Osteoblast (primary cell): ENCODE data around the gene ACTG1. TPM values are rescaled to one million over a fixed set of nuclear protein-coding genes. Genes with fewer than 3 reads are reported as not detected.

Source experiments
- DNase-seq: peaks from one replicate; pipeline ENCODE4 v3.0.0; 2011; ENCODE audit warnings: low spot score, mixed read lengths; ENCODE audit not compliant: insufficient read length; ENCODE audit errors: missing footprints
- H2AFZ ChIP-seq: 2 replicates; pipeline ENCODE4 v1.6.0; 2011; ENCODE audit warnings: mild to moderate bottlenecking, low read length
- H3K27ac ChIP-seq: 2 replicates; pipeline ENCODE4 v1.5.1; 2011; ENCODE audit warnings: mild to moderate bottlenecking, low read depth, low read length, moderate library complexity
- H3K27me3 ChIP-seq: 2 replicates; pipeline ENCODE4 v1.6.0; 2012; ENCODE audit warnings: mild to moderate bottlenecking, control low read depth, inconsistent platforms, low read length, moderate library complexity; ENCODE audit not compliant: insufficient read depth
- H3K36me3 ChIP-seq: 2 replicates; pipeline ENCODE4 v1.5.1; 2011; ENCODE audit warnings: mild to moderate bottlenecking, low read length, control low read depth, moderate library complexity; ENCODE audit not compliant: insufficient read depth
- H3K4me1 ChIP-seq: 2 replicates; pipeline ENCODE4 v1.5.1; 2011; ENCODE audit warnings: mild to moderate bottlenecking, low read length, control low read depth, moderate library complexity; ENCODE audit not compliant: insufficient read depth
- H3K4me2 ChIP-seq: 2 replicates; pipeline ENCODE4 v1.6.0; 2011; ENCODE audit warnings: mild to moderate bottlenecking, low read length; ENCODE audit not compliant: insufficient read depth
- H3K4me3 ChIP-seq: fragments of 200-600 bp; sonication (generic); 3 replicates; pipeline ENCODE4 v1.5.1; 2012; ENCODE audit warnings: mild to moderate bottlenecking, low read length, inconsistent platforms; ENCODE audit not compliant: insufficient read depth
- H3K79me2 ChIP-seq: 2 replicates; pipeline ENCODE4 v1.6.0; 2012; ENCODE audit warnings: mild to moderate bottlenecking, low read length, control low read depth, inconsistent platforms; ENCODE audit not compliant: insufficient read depth
- H3K9me3 ChIP-seq: 2 replicates; pipeline ENCODE4 v1.5.1; 2011; ENCODE audit warnings: low read depth, low read length, control low read depth
- H4K20me1 ChIP-seq: 2 replicates; pipeline ENCODE4 v1.6.0; 2012; ENCODE audit warnings: mild to moderate bottlenecking, low read length, control low read depth; ENCODE audit not compliant: insufficient read depth
- CTCF ChIP-seq: IDR thresholded peaks from 2 replicates; pipeline ENCODE4 v1.5.1; 2011; ENCODE audit warnings: mild to moderate bottlenecking, low read depth, low read length, moderate library complexity; ENCODE audit errors: extremely low read depth
- total RNA-seq: library from RNA; depleted of rRNA; stranded (reverse); fragments of >200 nt; gene quantifications from 2 replicates; pipeline ENCODE4 v1.2.3, GENCODE V29; 2012

Gene ACTG1
- total RNA-seq, 1 donor: 13,273 TPM

- H3K9me3 ChIP-seq: no peaks in the 10 kb centered on the region
- H3K4me2 ChIP-seq: peak overlapping the region; percentile 38
- H3K4me3 ChIP-seq: no peak overlapping the region
Observed at GRCh38 chr17:81523402-81524038, 10.9 kb upstream of the ACTG1 start.

GRCh38 chr17:81522491-81523401, 10.1 kb upstream of the ACTG1 start:
- H3K27me3 ChIP-seq: peaks cover 6% of the 10 kb centered on the region
- peaks cover 37% of the 10 kb centered on the region for H4K20me1 ChIP-seq
- H3K4me1 ChIP-seq: peaks cover 26% of the 10 kb centered on the region
- H3K79me2 ChIP-seq: peaks cover 14% of the 10 kb centered on the region
- no peak overlapping the region for H3K4me3 ChIP-seq
- TF ChIP-seq CTCF: no peak
- H3K4me2 ChIP-seq: peak overlapping the region; percentile 38
- no peaks in the 10 kb centered on the region for H3K9me3 ChIP-seq
- no peak overlapping the region for H2AFZ ChIP-seq
- DNase-seq: no peak
- no peak overlapping the region for H3K27ac ChIP-seq
- no peaks in the 10 kb centered on the region for H3K36me3 ChIP-seq

More at GRCh38 chr17:81523402-81524038, 10.9 kb upstream of the ACTG1 start:
- Histone ChIP-seq H2AFZ (no peak overlapping the region), H3K36me3 (no peaks in the 10 kb centered on the region), H3K27ac (no peak overlapping the region), H3K4me1 (peaks cover 18% of the 10 kb centered on the region), H4K20me1 (peaks cover 30% of the 10 kb centered on the region), H3K27me3 (peaks cover 12% of the 10 kb centered on the region), H3K79me2 (peaks cover 6% of the 10 kb centered on the region)
- peak; percentile 97 for DNase-seq
- TF ChIP-seq CTCF: no peak

- Histone ChIP-seq H3K36me3 (no peaks in the 10 kb centered on the region), H3K4me2 (no peak overlapping the region), H4K20me1 (peaks cover 50% of the 10 kb centered on the region), H3K4me3 (no peak overlapping the region), H3K79me2 (peaks cover 38% of the 10 kb centered on the region), H3K27me3 (peaks cover 6% of the 10 kb centered on the region), H3K4me1 (peaks cover 42% of the 10 kb centered on the region), H3K27ac (no peak overlapping the region), H2AFZ (no peak overlapping the region), H3K9me3 (no peaks in the 10 kb centered on the region)
- no peak for TF ChIP-seq CTCF
- DNase-seq: no peak
Observed at GRCh38 chr17:81520021-81520901, 7.7 kb upstream of the ACTG1 start.
